Fibroblast of gingiva (primary cell): ENCODE measurements around the gene SPINK7.

Experiments used
- DNase-seq: peaks from one replicate; pipeline ENCODE4 v3.0.0-alpha.2; 2011; ENCODE audit warnings: low read depth

The SPINK7 gene

GRCh38 chr5:148343603-148344487 lies 31.6 kb downstream of the SPINK7 start:
- no peak for DNase-seq

DNA sequence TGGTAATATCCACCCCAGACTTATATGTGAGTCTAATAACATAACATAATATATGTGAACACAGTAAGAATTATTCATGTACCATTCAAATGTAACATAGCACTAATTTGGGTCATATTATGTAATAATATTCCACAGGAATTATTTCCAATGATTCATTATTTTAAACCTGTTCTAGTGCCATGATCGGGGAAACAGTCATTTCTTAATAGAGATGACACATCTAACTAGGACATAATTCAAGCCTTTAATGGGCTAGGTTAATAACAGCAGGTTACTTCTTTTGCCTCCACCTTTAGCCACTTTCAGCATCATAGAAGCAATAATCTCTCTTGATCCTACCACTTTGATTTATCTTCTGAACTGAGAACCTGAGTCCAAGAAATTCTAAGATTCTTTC lies 35.5 kb downstream of the SPINK7 start:
- no peak for DNase-seq

- DNase-seq: no peak
Measured at GRCh38 chr5:148352696-148353095, 40.5 kb downstream of the SPINK7 start.

DNA sequence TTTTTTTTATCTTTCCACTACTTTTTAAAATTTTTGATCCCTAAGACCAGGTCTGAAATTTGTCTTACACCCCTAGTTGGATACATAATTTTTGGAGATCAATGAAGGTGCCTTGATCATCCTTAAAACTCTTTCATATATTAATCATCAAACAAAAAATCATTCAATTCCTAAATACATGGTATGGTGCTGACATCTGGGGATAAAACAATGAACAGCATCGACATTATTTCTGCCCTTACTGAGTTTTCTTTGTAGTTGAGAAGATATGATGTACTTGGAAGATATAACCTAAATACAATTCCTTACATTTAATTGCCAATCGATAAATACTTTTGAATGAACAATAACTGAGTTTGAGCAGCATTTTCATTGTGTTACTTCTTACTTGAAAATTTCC lies 41.4 kb downstream of the SPINK7 start:
- DNase-seq: no peak

DNA sequence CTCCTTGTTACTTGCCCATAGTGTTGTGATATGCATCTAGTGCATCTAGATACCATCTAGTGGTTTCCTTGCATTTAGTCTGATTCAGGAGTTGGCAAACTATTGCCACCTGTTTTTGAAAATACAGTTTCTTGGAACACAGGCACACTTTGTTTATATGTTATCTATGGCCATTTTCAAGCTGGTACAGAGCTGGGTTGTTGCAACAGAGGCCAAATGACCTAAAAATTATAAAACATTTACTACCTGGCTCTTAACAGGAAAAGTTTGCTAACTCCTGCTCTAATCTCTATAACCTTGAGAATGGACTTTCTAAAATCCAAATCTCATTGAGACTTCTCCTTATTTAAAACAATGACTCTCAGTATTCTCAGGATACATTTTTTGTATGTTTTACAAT lies 52.1 kb downstream of the SPINK7 start:
- DNase-seq: no peak
